Activated CD4-positive, alpha-beta T cell treated with anti-CD3 and anti-CD28 coated beads, Interleukin-2, amount 50 U/mL, for 4 hours (primary cell): Measurements from ENCODE around the gene NPC2.
A peak's percentile ranks its signal among the peaks of the same experiment; 100 is the strongest.

Experiments
- DNase-seq, 2 experiments: peaks; one replicate each; pipeline ENCODE4 v3.0.0-alpha.2; 2020

The NPC2 gene

GRCh38 chr14:74501691-74502090 lies 8.6 kb upstream of the NPC2 start:
- DNase-seq: no peak

DNA sequence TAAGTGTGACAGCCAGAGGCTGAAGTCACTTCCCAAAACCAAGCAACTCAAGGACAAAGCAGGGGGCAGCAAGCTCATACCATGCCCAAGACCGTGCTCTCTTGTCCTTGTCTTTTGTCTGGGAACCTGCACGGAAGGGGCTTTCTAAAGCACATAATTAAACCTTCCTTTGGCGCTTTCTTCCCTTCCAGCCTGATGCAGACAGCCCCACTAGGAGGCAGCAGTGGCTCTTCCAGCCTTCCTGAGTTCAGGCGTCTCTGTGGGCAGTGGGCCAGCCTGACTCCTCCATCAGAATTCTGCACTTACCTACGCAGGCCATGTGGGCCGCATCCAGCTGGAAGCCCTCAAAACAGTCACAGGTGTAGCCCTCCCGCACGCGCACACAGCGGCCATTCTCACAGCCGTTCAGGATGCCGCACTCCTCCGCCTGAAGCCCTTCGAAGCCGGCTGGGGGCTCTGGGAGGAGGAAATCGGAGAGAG lies 8.1 kb upstream of the NPC2 start:
- DNase-seq: no peak

- no peak for DNase-seq
These were observed 7.5 kb upstream of the NPC2 start for GRCh38 chr14:74500417-74501134.

DNA sequence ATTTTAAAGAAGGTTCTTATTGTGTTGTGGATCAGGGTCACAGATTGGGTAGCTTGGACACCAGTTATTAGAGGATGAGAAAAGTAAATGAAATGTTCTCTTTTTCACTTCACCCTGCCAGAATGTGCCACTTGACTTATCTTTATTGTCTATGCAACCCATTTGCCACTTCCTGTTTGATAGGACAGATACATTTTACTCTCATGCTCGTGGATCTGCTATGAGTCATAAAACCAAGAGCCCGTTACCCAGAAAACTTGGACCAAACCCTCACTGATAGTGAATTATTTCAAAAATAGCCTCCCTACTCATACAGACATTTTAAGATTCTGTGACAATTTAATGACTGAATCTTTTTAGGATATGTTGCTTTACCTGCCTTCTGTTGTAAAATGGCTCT lies 2.3 kb upstream of the NPC2 start:
- no peak for DNase-seq

DNA sequence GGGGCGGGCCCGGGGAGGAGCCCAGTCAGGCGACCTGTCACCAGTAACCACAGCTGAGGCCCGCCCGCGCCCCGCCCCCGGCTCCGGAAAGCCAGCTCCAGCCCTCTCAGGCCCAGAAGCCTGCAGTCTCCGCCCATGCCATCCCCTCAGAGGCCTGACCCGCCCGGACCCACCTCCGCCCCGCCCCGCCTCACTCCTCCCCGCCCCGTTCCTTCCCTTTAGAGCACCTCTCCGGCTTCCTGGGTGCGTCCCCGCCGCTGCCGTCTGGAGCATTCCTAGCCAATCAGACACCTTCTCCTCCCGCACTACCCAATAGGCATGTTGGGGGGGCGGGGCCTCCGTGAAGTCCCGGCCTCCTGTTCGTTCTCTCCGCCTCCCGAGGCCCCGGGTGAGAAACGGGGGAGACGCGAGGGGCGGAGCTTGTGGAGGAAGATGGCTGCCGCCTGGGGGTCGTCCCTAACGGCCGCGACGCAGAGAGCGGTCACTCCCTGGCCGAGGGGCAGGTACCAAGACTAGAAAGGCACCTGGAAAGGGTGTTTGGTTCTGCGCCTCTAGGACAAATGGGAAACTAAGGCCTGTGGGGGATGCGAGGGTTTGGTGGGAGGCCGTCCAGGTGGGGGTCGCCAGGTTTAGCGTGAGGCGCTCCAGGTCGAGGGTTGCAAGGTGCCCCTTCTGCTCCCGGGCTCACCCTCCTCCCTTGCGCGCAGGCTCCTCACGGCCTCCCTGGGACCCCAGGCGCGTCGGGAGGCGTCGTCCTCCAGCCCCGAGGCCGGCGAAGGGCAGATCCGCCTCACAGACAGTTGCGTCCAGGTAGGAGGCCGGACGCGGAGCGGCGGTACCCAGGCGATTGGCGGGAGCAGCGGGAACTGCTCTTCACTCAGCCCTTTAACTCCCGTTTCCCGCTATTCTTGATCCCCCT lies 497 bp upstream of the NPC2 start, which contains the start of gene ISCA2:
Gene ISCA2 (plus strand): TSS at position 423 of the 919 bp plus-strand sequence. CDS start 10 bp downstream, at position 433.
- peak; percentile 99 for DNase-seq

- DNase-seq: no peak
These were observed 939 bp downstream of the NPC2 start for GRCh38 chr14:74491956-74492775.

- DNase-seq: no peak
These were observed 2.6 kb downstream of the NPC2 start for GRCh38 chr14:74490486-74490885.

GRCh38 chr14:74488786-74489397 lies 4.2 kb downstream of the NPC2 start:
- DNase-seq: no peak

GRCh38 chr14:74486164-74486563 lies 6.9 kb downstream of the NPC2 start:
- DNase-seq: no peak

DNA sequence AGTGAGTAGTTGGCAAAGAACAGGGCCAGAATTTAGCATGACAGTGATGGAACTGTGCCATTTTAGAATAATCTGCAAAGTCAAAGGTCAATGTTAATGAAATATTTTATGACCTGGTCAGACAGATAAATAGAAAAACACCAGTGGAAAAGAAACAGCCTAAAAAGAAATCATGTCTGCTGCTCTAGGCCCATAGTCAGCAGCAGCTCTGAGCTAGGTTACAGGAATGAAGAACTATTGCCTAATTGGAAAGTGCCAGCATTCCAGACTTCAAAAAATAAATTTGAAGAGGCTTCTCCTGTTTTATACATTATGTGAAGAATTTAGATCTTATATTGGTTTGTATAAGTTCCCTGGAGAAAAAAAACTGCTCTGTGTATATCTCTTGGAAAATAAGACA lies 9.8 kb downstream of the NPC2 start:
- DNase-seq: no peak

- DNase-seq: no peak
These were observed 10.5 kb downstream of the NPC2 start for GRCh38 chr14:74482571-74482970.

DNA sequence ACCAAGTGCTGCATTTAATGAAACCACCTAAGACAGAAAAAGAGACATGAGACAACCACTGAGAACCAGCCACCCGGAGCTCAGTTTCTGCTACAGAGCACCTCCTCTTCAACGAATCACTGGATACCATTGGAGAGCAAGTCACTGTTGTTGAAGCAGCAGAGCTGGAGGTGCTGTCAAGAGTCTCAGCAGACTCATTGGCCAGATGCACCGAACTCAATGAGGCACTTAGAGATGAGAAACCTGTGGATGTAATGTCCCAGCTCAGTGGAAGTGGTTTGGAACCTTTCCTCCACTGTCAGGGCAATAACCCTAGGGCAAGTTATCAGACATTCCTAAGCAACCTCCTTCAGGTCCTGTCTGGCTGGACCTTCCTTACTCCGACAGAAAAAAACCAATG lies 13.1 kb downstream of the NPC2 start:
- no peak for DNase-seq

GRCh38 chr14:74478996-74479635 lies 14.0 kb downstream of the NPC2 start:
- DNase-seq: no peak

DNA sequence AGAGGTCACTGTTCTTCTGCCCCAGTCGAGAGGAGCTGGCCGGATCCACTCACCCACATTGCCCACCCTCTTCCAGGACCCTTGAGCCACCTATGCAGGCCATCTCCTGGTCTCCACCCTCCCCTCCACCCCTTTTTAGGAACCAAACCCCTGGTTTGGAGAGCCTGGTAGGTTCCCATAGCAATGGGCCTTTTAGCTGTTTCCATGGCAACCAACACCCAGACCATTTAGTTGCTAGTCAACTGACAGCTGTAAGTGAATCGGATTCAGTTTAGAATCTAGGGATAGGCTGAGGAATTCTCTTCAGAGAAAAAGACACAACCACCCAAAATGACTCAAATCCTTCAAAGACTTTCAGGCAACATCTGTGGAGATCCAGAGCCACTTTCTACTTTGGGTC lies 16.5 kb downstream of the NPC2 start:
- DNase-seq: no peak

DNA sequence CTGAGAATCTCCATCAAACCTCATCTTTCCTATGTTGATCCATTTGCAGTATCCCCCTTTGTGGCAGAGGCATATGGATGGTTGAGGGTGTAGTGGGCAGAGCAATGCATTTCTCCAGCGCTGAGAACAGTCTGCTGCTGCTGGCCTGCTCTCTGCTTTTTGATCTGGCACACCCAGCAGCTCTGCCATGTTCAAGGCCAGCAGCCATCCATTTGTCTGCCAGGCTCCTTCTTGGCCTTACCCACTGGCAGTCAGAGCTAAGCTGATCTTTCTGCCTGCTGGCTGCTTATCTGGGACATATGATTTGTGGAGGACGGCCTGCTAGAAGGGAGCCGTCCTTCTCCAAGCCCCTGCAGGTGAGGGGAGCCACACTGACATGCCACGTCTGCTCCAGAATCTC lies 17.0 kb downstream of the NPC2 start:
- no peak for DNase-seq

DNA sequence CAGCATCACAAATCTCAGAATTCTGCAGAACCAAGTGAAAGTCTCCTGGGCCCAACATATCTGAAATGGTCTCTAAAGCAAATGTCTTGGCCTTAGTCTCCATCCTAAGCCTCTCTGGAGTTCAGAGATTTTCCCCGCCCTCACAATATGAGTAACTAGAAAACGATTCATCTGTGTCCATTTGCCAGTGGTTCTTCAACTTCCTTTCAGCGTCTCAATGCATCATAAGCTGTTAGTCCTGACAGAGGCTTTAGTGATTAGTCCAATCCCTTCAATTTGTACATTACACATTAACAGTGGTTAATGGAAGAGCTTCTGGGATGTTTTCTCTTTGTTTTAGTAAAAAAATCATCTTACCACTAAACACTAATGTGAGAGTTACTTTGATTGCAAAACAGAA lies 17.4 kb downstream of the NPC2 start:
- no peak for DNase-seq

DNA sequence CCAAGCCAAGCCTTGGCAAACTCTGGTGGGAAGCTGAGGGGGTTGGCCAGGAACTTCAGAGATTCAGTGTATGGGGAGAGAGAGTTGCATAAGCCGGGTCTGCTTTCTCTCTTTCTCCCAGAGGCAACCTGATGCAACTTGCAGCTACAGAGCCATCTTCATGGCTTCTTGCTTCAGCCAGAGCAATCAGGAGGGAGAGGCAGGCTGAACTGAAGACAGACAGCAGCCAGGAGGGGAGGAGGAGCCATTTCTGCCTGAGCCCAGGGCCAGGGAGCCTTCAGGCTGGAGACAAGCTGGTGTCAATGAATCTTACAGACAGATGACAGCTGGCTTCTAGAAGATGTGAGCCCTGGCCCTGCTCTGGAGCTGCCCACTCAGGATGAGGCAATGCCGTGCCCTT lies 18.7 kb downstream of the NPC2 start:
- no peak for DNase-seq

DNA sequence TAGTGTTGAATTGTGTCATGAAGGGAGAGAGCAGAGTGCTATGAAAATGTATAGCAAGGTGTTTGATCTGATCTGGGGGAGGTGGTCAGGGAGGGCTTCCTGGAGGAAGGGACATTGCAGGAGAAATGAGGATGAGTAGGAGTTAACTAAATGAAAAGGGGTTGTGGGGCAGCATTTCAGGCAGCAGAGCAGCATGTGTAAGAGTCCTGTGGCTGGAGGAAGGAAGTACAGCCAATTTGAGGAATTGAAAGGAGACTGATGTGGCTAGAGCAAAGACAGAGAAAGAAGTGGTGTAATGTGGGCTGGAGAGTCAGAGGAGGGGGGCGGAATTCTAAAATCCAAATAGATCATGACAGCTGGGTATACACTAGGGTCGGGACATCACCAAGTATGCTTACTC lies 20.5 kb downstream of the NPC2 start:
- no peak for DNase-seq

- no peak for DNase-seq
These were observed 23.3 kb downstream of the NPC2 start for GRCh38 chr14:74469548-74470518.

DNA sequence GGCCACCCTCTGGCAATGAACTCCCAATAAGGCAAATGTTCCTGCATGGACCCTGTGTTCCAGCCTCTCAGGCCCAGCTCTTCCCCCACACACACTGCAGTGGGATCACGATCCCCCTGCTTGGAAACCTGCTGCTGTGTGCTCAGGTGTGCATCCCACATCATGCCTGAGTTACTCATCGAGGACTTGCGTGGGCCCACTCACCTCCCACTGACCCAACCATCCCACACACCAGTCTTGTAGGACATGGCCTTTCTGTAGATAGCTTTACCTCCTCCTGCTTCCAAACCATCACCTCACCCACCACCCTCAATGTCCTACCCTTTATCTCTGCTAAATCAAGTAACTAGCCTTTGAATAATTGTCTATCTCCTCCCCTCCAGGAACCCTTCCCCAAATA lies 24.6 kb downstream of the NPC2 start:
- DNase-seq: no peak

DNA sequence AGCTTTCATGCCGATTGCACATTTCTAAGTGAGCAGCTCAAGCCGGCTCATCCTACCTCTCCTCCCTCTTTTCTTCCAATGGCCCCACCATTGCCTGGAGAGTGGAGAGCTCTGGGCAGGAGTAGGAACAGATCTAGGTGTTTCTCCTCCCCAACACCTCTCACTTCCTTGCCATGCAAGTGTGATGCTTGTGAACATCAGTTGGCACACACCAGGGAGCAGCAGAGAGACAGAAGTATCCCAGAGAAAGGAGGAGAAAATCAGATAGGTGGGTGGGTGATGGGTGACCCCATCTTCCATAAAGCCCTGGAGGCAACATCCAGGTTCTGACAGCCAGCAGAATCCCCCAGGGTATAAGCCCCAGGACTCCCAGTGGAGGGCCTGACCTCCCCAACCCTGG lies 27.8 kb downstream of the NPC2 start:
- no peak for DNase-seq
